22Rv1 (cell line): ENCODE data around the gene ASPSCR1.

Experiments
- ZFX ChIP-seq: fragments of 450-650 bp; IDR thresholded peaks from 2 replicates; pipeline ENCODE4 v1.6.1; 2017; ENCODE audit warnings: antibody characterized with exemption, borderline replicate concordance
- TF ChIP-seq, protein P1 (sequence below): fragments of 450-650 bp; IDR thresholded peaks from 2 replicates; pipeline ENCODE4 v1.5.1; 2017; ENCODE audit warnings: mild to moderate bottlenecking

- TF ChIP-seq, protein P1, sequence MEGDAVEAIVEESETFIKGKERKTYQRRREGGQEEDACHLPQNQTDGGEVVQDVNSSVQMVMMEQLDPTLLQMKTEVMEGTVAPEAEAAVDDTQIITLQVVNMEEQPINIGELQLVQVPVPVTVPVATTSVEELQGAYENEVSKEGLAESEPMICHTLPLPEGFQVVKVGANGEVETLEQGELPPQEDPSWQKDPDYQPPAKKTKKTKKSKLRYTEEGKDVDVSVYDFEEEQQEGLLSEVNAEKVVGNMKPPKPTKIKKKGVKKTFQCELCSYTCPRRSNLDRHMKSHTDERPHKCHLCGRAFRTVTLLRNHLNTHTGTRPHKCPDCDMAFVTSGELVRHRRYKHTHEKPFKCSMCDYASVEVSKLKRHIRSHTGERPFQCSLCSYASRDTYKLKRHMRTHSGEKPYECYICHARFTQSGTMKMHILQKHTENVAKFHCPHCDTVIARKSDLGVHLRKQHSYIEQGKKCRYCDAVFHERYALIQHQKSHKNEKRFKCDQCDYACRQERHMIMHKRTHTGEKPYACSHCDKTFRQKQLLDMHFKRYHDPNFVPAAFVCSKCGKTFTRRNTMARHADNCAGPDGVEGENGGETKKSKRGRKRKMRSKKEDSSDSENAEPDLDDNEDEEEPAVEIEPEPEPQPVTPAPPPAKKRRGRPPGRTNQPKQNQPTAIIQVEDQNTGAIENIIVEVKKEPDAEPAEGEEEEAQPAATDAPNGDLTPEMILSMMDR, result no peak
- no peak for TF ChIP-seq ZFX
Measured at GRCh38 chr17:81973432-81973831, 4.0 kb upstream of the ASPSCR1 start.
